Esophagus squamous epithelium (tissue), 4 donors: Measurements from ENCODE around the gene IFI44.

Source experiments
- POLR2A ChIP-seq, 4 donors: fragments of 450-650 bp; IDR thresholded peaks; one replicate each; pipeline ENCODE4 v1.6.1; 2017; ENCODE audit warnings: antibody characterized with exemption in 4 of 4, mild to moderate bottlenecking in 4 of 4, moderate library complexity in 3 of 4
- TF ChIP-seq, protein P1 (sequence below), 6 experiments: fragments of 450-650 bp in 4 of 6; fragments of 200-600 bp in 2 of 6; sonication (generic) in 2 of 6; IDR thresholded peaks; one replicate each; pipeline ENCODE4 v1.5.1; 2016 to 2019; ENCODE audit warnings: antibody characterized with exemption in 6 of 6, mild to moderate bottlenecking in 4 of 6, moderate library complexity in 4 of 6

DNA sequence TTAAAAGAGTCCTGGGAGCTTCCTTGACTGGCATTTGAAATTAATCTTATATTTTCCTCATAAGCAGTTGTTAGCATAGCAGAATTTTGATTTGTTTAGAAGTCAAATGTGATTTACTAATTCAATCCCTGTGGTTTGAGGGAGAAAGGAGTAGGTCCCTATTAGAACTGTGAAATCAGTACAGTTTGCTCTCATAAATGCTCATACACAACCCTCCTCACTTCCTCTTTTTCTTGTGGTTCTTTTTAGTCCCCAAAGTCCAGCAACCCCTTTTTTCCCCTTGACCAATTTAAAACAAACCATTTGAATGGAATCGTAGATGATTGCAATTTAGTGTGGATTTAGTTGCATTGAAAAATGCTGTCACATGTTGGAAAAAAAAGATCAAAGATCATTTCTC, 9.2 kb upstream of the IFI44 start:
- TF ChIP-seq, protein P1, sequence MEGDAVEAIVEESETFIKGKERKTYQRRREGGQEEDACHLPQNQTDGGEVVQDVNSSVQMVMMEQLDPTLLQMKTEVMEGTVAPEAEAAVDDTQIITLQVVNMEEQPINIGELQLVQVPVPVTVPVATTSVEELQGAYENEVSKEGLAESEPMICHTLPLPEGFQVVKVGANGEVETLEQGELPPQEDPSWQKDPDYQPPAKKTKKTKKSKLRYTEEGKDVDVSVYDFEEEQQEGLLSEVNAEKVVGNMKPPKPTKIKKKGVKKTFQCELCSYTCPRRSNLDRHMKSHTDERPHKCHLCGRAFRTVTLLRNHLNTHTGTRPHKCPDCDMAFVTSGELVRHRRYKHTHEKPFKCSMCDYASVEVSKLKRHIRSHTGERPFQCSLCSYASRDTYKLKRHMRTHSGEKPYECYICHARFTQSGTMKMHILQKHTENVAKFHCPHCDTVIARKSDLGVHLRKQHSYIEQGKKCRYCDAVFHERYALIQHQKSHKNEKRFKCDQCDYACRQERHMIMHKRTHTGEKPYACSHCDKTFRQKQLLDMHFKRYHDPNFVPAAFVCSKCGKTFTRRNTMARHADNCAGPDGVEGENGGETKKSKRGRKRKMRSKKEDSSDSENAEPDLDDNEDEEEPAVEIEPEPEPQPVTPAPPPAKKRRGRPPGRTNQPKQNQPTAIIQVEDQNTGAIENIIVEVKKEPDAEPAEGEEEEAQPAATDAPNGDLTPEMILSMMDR (IDR thresholded peaks at IDR 0.05) = no peak
- no peak for TF ChIP-seq POLR2A (IDR thresholded peaks at IDR 0.05)
